ENCODE data around the gene MMP2. TPM values are rescaled to one million over a fixed set of nuclear protein-coding genes. Genes with fewer than 3 reads are reported as not detected.

The MMP2 gene
- total RNA-seq, 1 donor = 1,244 TPM

DNA sequence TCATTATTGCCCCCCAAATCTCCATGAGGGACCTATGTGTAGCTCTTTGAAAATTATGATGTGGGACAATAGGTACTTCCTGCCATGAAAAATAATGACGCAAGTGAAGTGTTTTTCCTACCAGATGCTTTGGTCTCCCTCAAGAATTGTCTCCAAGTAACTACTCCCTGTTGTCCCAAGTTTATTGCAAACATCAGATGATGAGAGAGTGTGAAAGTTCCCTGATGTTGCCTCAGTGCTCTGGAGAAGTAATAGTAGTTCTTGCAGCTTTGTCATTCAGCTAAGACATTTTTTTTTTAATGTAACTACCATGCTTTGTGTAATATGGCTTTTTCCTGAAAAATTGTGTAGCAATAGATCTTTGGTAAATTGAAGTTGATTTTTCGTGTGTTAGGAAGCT, 50.0 kb downstream of the MMP2 start:
- H3K4me3 ChIP-seq (ENCODE audit: low read depth, low read length) = no peak overlapping the region
- no peak for TF ChIP-seq CTCF (IDR thresholded peaks at IDR 0.05; ENCODE audit: insufficient read depth, low read length)
- DNase-seq (ENCODE audit: low read depth) = no peak

GRCh38 chr16:55530316-55530856, 51.4 kb downstream of the MMP2 start:
- no peak for DNase-seq (ENCODE audit: low read depth)
- no peak for TF ChIP-seq CTCF (IDR thresholded peaks at IDR 0.05; ENCODE audit: insufficient read depth, low read length)
- H3K4me3 ChIP-seq (ENCODE audit: low read depth, low read length) = no peak overlapping the region

GRCh38 chr16:55532227-55532626, 53.2 kb downstream of the MMP2 start:
- TF ChIP-seq CTCF (IDR thresholded peaks at IDR 0.05; ENCODE audit: insufficient read depth, low read length) = no peak
- DNase-seq (ENCODE audit: low read depth) = peak; percentile 44
- no peak overlapping the region for H3K4me3 ChIP-seq (ENCODE audit: low read depth, low read length)

- no peak for TF ChIP-seq CTCF (IDR thresholded peaks at IDR 0.05; ENCODE audit: insufficient read depth, low read length)
- peak; percentile 45 for DNase-seq (ENCODE audit: low read depth)
Observed at GRCh38 chr16:55534756-55535155, 55.8 kb downstream of the MMP2 start.

GRCh38 chr16:55539049-55539448, 60.1 kb downstream of the MMP2 start:
- H3K4me3 ChIP-seq (ENCODE audit: low read depth, low read length) = no peak overlapping the region
- DNase-seq (ENCODE audit: low read depth) = no peak
- no peak for TF ChIP-seq CTCF (IDR thresholded peaks at IDR 0.05; ENCODE audit: insufficient read depth, low read length)

More at GRCh38 chr16:55534756-55535155, 55.8 kb downstream of the MMP2 start:
- no peak overlapping the region for H3K4me3 ChIP-seq (ENCODE audit: low read depth, low read length)

DNA sequence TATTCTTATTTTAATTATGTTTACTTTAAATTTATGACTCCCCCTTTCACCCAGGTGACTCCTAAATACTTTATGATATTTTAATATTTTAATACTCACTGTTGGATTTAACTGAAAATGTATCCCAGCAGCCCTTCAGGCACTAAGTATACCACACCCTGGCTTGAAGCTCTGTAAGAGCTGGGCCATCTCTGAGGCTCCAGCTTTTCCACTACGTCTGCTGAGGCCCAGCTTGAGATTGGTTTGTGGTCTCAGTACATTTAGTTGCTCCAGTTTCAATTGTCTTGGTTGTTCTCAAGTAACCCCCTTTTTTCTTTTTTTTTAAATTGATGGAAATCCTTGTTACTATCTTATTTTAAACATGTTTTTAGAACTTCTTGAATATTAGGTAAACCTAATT, 60.5 kb downstream of the MMP2 start:
- no peak for TF ChIP-seq CTCF (IDR thresholded peaks at IDR 0.05; ENCODE audit: insufficient read depth, low read length)
- no peak for DNase-seq (ENCODE audit: low read depth)
- no peak overlapping the region for H3K4me3 ChIP-seq (ENCODE audit: low read depth, low read length)

DNA sequence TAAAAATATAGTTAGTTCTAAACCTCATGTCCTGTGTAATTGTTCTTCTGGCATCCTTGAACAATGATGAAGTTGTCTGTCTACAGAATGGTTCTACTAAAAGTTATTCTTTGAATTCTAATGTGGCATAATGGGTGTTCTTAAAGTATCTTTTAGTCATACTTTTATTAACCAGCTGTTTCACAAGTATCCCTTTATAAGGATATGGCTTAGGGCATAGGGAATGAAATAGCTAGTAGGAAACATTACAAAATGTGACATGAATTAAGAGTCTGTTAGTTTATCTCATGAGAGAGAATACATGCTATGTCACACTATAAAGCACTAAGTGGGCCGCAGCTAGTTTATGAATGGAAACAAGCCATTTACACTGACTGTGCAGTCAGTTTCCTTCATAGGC, 61.2 kb downstream of the MMP2 start:
- DNase-seq (ENCODE audit: low read depth) = no peak
- H3K4me3 ChIP-seq (ENCODE audit: low read depth, low read length) = no peak overlapping the region
- TF ChIP-seq CTCF (IDR thresholded peaks at IDR 0.05; ENCODE audit: insufficient read depth, low read length) = no peak

Measured in fibroblast of the aortic adventitia (primary cell).